ENCODE results near the gene RASSF4.

The RASSF4 gene

GRCh38 chr10:45015590-45015989 is 56.0 kb downstream of the RASSF4 start:
- no peak for DNase-seq

- no peak for DNase-seq
These were observed 63.8 kb downstream of the RASSF4 start for GRCh38 chr10:45023426-45023825.

- no peak for DNase-seq
These were observed 74.7 kb downstream of the RASSF4 start for GRCh38 chr10:45034301-45034700.

GRCh38 chr10:45035673-45036072 is 76.1 kb downstream of the RASSF4 start:
- DNase-seq = no peak

GRCh38 chr10:45040921-45041542 is 81.4 kb downstream of the RASSF4 start:
- no peak for DNase-seq

GRCh38 chr10:45044290-45044689 is 84.7 kb downstream of the RASSF4 start:
- no peak for DNase-seq

Data from NCI-H524 (cell line).